Transverse colon (tissue), 4 donors: Measurements from ENCODE around the gene PCNX2. TPM values are rescaled to one million over a fixed set of nuclear protein-coding genes. Genes with fewer than 3 reads are reported as not detected.

Experiments used
- DNase-seq: peaks from one replicate; pipeline ENCODE4 v3.0.0-alpha.2; 2019
- H3K27ac ChIP-seq, 4 donors: fragments of 200-600 bp; sonication (generic); 2 replicates each; pipeline ENCODE4 v1.5.1; 2016 to 2018; ENCODE audit warnings: inconsistent platforms in 4 of 4
- H3K27me3 ChIP-seq: fragments of 200-600 bp; sonication (generic); 2 replicates; pipeline ENCODE4 v1.5.1; 2017; ENCODE audit warnings: inconsistent platforms
- H3K36me3 ChIP-seq, 4 donors: fragments of 200-600 bp; sonication (generic); 2 replicates each; pipeline ENCODE4 v1.5.1; 2017 to 2019; ENCODE audit warnings: inconsistent platforms in 4 of 4
- H3K4me1 ChIP-seq, 4 donors: fragments of 200-600 bp; sonication (generic); 2 replicates each; pipeline ENCODE4 v1.5.1; 2017 to 2020; ENCODE audit warnings: inconsistent platforms in 4 of 4
- H3K4me3 ChIP-seq, 4 donors: fragments of 200-600 bp; sonication (generic); 1 replicate in 1 of 4; 2 replicates in 3 of 4; pipeline versions ENCODE4 v1.5.1 to v1.6.1; 2017 to 2019; ENCODE audit warnings: inconsistent platforms in 4 of 4
- H3K9me3 ChIP-seq, 2 donors: fragments of 200-600 bp; sonication (generic); 2 replicates each; pipeline ENCODE4 v1.5.1; 2017 to 2019; ENCODE audit warnings: inconsistent platforms in 2 of 2
- CTCF ChIP-seq, 5 experiments: fragments of 200-600 bp in 3 of 5; fragments of 450-650 bp in 2 of 5; sonication (generic) in 3 of 5; IDR thresholded peaks; 1 replicate in 2 of 5; 2 replicates in 3 of 5; pipeline ENCODE4 v1.5.1; 2016 to 2017; ENCODE audit warnings: antibody characterized with exemption in 5 of 5, inconsistent platforms in 3 of 5, mild to moderate bottlenecking in 2 of 5, moderate library complexity in 1 of 5
- EP300 ChIP-seq: sonication (generic); formaldehyde crosslinking; IDR thresholded peaks from one replicate; pipeline ENCODE4 v1.6.1; 2017; ENCODE audit warnings: antibody characterized with exemption, low read depth
- POLR2A ChIP-seq: fragments of 450-650 bp; IDR thresholded peaks from one replicate; pipeline ENCODE4 v1.6.1; 2016; ENCODE audit warnings: antibody characterized with exemption, mild to moderate bottlenecking, moderate library complexity
- POLR2AphosphoS5 ChIP-seq, 3 donors: sonication (generic); formaldehyde crosslinking; IDR thresholded peaks; one replicate each; pipeline ENCODE4 v1.6.1; 2016; ENCODE audit warnings: antibody characterized with exemption in 3 of 3
- WGBS, 2 donors: methylation state at CpG; one replicate each; pipeline ENCODE4 v1.1.5; 2018; ENCODE audit warnings: low coverage in 1 of 2; 5-methylcytosine and 5-hydroxymethylcytosine counted together
- in situ Hi-C, 4 donors: fragments of 200-750 bp; cut with MboI; loops; one replicate each; pipeline versions ENCODE4 v1.15.0 to v1.15.1; 2017; ENCODE audit warnings: low sequenced_read_pairs in 3 of 4, low pct_ligation_motif_present in 1 of 4, low pct_unique_long_range_greater_than_20kb in 1 of 4
- intact Hi-C: fragments of 100-400 bp; cut with DNase I; formaldehyde crosslinking; loops from one replicate; pipeline ENCODE4 v1.15.1; 2023; ENCODE audit warnings: low total_unique reads
- total RNA-seq, 4 donors: library from RNA; depleted of rRNA; stranded (reverse); fragments of >200 nt; gene quantifications; one replicate each; pipeline ENCODE4 v1.1.0, GENCODE V29; 2016

The PCNX2 gene
- total RNA-seq, 4 donors from 2014 or later: 6.8 to 518 (median 11.8) TPM

GRCh38 chr1:233042834-233043233, 252.7 kb downstream of the PCNX2 start:
- WGBS, 2 donors: 79 to 87% methylated on average over 3 of the region's 3 CpGs
- Histone ChIP-seq H3K27me3 (no peaks in the 10 kb centered on the region), H3K4me1 (no peaks in the 10 kb centered on the region), H3K9me3 (no peaks in the 10 kb centered on the region), H3K4me3 (no peak overlapping the region), H3K27ac (no peak overlapping the region), H3K36me3 (no peaks in the 10 kb centered on the region)
- in situ Hi-C loops: no loop called here
- DNase-seq: no peak
- TF ChIP-seq POLR2A (no peak), EP300 (no peak), CTCF (IDR thresholded peaks at IDR 0.05) (no peak), POLR2AphosphoS5 (IDR thresholded peaks at IDR 0.05) (no peak)
- intact Hi-C loops: no loop called here

GRCh38 chr1:233040494-233040893, 255.0 kb downstream of the PCNX2 start:
- WGBS, 2 donors: 95 to 96% methylated on average over 4 of the region's 4 CpGs

DNA sequence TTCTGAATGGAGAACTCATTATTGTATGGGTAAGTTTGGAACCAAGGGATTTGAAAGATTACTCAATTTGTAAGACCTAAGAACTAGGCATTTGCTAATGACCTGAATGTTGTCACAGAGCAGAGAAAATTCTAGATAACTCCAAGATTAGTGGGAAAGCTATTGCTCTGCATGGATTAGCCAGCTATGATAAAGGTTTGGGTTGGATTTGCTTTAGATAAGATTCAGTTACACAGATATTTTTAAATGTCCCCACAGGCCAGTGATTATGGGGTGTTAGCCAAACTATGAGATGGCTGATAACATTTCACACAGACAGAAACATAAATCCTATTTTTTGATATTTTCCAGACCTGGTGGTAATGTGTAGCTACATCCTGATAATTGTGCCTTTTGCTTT, 256.9 kb downstream of the PCNX2 start:
- no peak overlapping the region for H3K4me3 ChIP-seq
- no peak for DNase-seq
- no peaks in the 10 kb centered on the region for H3K27me3 ChIP-seq
- no peak overlapping the region for H3K27ac ChIP-seq
- intact Hi-C loops (no loop called here), in situ Hi-C loops (no loop called here)
- no peaks in the 10 kb centered on the region for H3K9me3 ChIP-seq
- H3K36me3 ChIP-seq: no peaks in the 10 kb centered on the region
- H3K4me1 ChIP-seq: no peaks in the 10 kb centered on the region
- TF ChIP-seq POLR2AphosphoS5 (IDR thresholded peaks at IDR 0.05) (no peak), POLR2A (no peak), EP300 (no peak), CTCF (IDR thresholded peaks at IDR 0.05) (no peak)

More at GRCh38 chr1:233040494-233040893, 255.0 kb downstream of the PCNX2 start:
- Histone ChIP-seq H3K27me3 (no peaks in the 10 kb centered on the region), H3K4me1 (no peaks in the 10 kb centered on the region), H3K4me3 (no peak overlapping the region), H3K27ac (no peak overlapping the region), H3K36me3 (no peaks in the 10 kb centered on the region), H3K9me3 (no peaks in the 10 kb centered on the region)
- no peak for DNase-seq
- intact Hi-C loops: no loop called here
- TF ChIP-seq POLR2A (no peak), EP300 (no peak), POLR2AphosphoS5 (IDR thresholded peaks at IDR 0.05) (no peak), CTCF (IDR thresholded peaks at IDR 0.05) (no peak)
- in situ Hi-C loops: no loop called here

- Histone ChIP-seq H3K27me3 (no peaks in the 10 kb centered on the region), H3K27ac (no peak overlapping the region), H3K4me3 (no peak overlapping the region), H3K4me1 (peaks cover 0 to 6% (median 0%) of the 10 kb centered on the region in 4 donors), H3K36me3 (no peaks in the 10 kb centered on the region), H3K9me3 (no peaks in the 10 kb centered on the region)
- intact Hi-C loops (no loop called here), in situ Hi-C loops (no loop called here)
- no peak for DNase-seq
- TF ChIP-seq CTCF (IDR thresholded peaks at IDR 0.05): no peak
- no peak for TF ChIP-seq POLR2A
- TF ChIP-seq POLR2AphosphoS5 (IDR thresholded peaks at IDR 0.05): no peak
Observed at GRCh38 chr1:233037843-233038242, 257.7 kb downstream of the PCNX2 start.
